ENCODE results near the gene GRID2.

GRCh38 chr4:92357966-92358365 is 54.2 kb downstream of the GRID2 start:
- no peak for TF ChIP-seq CTCF (IDR thresholded peaks at IDR 0.05)
- TF ChIP-seq POLR2A (IDR thresholded peaks at IDR 0.05) = no peak
